Activated CD4-positive, alpha-beta T cell treated with anti-CD3 and anti-CD28 coated beads, Interleukin-10, Interleukin-2, amounts not matched to agents 100 ng/mL and 50 ng/mL, durations not matched to agents 16 hours and 8 hours (primary cell): ENCODE data around the gene ZDHHC14.
"Not testable (repeated sequence)": the region's sequence is repeated elsewhere in the genome, so short reads cannot be mapped to it uniquely, and the experiment has no call there.

Experiments
- DNase-seq: peaks from one replicate; pipeline ENCODE4 v3.0.0-alpha.2; 2020

Gene ZDHHC14

GRCh38 chr6:157447735-157448134 is 66.7 kb downstream of the ZDHHC14 start:
- DNase-seq, result no peak

GRCh38 chr6:157449610-157450009 is 68.6 kb downstream of the ZDHHC14 start:
- no peak for DNase-seq

- DNase-seq, result no peak
These were observed 70.1 kb downstream of the ZDHHC14 start for GRCh38 chr6:157450931-157451742.

GRCh38 chr6:157452096-157452495 is 71.1 kb downstream of the ZDHHC14 start:
- no peak for DNase-seq

GRCh38 chr6:157453131-157453530 is 72.1 kb downstream of the ZDHHC14 start:
- no peak for DNase-seq

GRCh38 chr6:157453978-157454377 is 73.0 kb downstream of the ZDHHC14 start:
- no peak for DNase-seq

- no peak for DNase-seq
These were observed 74.0 kb downstream of the ZDHHC14 start for GRCh38 chr6:157454762-157455714.

GRCh38 chr6:157455731-157456523 is 74.9 kb downstream of the ZDHHC14 start:
- DNase-seq, result no peak

- peak; percentile 59 for DNase-seq
These were observed 75.5 kb downstream of the ZDHHC14 start for GRCh38 chr6:157456524-157456829.

- DNase-seq, result no peak
These were observed 76.8 kb downstream of the ZDHHC14 start for GRCh38 chr6:157457787-157458186.

- peak; percentile 50 for DNase-seq
These were observed 78.3 kb downstream of the ZDHHC14 start for GRCh38 chr6:157459327-157459726.

- DNase-seq, result no peak
These were observed 79.4 kb downstream of the ZDHHC14 start for GRCh38 chr6:157460182-157460999.

- DNase-seq, result peak; percentile 91
These were observed 80.3 kb downstream of the ZDHHC14 start for GRCh38 chr6:157461000-157461915.

GRCh38 chr6:157462956-157463742 is 82.2 kb downstream of the ZDHHC14 start:
- no peak for DNase-seq

- not testable (repeated sequence) for DNase-seq
These were observed 82.7 kb downstream of the ZDHHC14 start for GRCh38 chr6:157463743-157464135.

GRCh38 chr6:157464653-157465535 is 83.9 kb downstream of the ZDHHC14 start:
- DNase-seq, result peak; percentile 79

GRCh38 chr6:157466342-157466648 is 85.3 kb downstream of the ZDHHC14 start:
- no peak for DNase-seq

GRCh38 chr6:157467339-157467738 is 86.3 kb downstream of the ZDHHC14 start:
- DNase-seq, result not testable (repeated sequence)

GRCh38 chr6:157468054-157468453 is 87.1 kb downstream of the ZDHHC14 start:
- DNase-seq, result no peak
